ENCODE data around the gene CATSPER3. TPM values are rescaled to one million over a fixed set of nuclear protein-coding genes. Genes with fewer than 3 reads are reported as not detected.

Gene CATSPER3
- total RNA-seq, 1 experiment from 2014 or later: 0.40 TPM

GRCh38 chr5:135013947-135014570 lies 46.4 kb downstream of the CATSPER3 start:
- ChIA-PET POLR2A (ENCODE audit: unreplicated experiment) (no interaction called here), CTCF (no interaction called here)
- Histone ChIP-seq H3F3A (ENCODE audit: low read length, unreplicated experiment) (no peaks in the 10 kb centered on the region), H3K36me3 (ENCODE audit: low read depth, low read length) (no peaks in the 10 kb centered on the region), H3K27ac (ENCODE audit: low read length) (no peak overlapping the region), H3K4me3 (ENCODE audit: low read length) (no peak overlapping the region), H3K9me2 (replicated peaks; ENCODE audit: low read length) (no peaks in the 10 kb centered on the region), H3K9ac (ENCODE audit: low read length) (no peak overlapping the region), H4K20me1 (ENCODE audit: low read length) (no peaks in the 10 kb centered on the region), H3K9me3 (ENCODE audit: low read length) (no peaks in the 10 kb centered on the region), H3K27me3 (ENCODE audit: low read length) (no peaks in the 10 kb centered on the region), H3K4me2 (ENCODE audit: low read length) (no peak overlapping the region), H3K79me2 (ENCODE audit: low read length) (no peaks in the 10 kb centered on the region), H2AFZ (ENCODE audit: low read length) (no peak overlapping the region), H3K4me1 (ENCODE audit: insufficient read depth, low read length) (no peaks in the 10 kb centered on the region)
- TF ChIP-seq EZH2 (IDR thresholded peaks at IDR 0.05; ENCODE audit: low read length, unreplicated experiment) (no peak), EZH2phosphoT487 (IDR thresholded peaks at IDR 0.05; ENCODE audit: borderline replicate concordance, low read length) (no peak)
- TF ChIP-seq, protein P1, sequence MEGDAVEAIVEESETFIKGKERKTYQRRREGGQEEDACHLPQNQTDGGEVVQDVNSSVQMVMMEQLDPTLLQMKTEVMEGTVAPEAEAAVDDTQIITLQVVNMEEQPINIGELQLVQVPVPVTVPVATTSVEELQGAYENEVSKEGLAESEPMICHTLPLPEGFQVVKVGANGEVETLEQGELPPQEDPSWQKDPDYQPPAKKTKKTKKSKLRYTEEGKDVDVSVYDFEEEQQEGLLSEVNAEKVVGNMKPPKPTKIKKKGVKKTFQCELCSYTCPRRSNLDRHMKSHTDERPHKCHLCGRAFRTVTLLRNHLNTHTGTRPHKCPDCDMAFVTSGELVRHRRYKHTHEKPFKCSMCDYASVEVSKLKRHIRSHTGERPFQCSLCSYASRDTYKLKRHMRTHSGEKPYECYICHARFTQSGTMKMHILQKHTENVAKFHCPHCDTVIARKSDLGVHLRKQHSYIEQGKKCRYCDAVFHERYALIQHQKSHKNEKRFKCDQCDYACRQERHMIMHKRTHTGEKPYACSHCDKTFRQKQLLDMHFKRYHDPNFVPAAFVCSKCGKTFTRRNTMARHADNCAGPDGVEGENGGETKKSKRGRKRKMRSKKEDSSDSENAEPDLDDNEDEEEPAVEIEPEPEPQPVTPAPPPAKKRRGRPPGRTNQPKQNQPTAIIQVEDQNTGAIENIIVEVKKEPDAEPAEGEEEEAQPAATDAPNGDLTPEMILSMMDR (conservative IDR thresholded peaks at IDR 0.05; ENCODE audit: low read depth, low read length): no peak
- DNase-seq: peak; percentile 17
- BruUV-seq (replicated peaks): no TSS peak
- ATAC-seq: peak; percentile 72
- intact Hi-C loops (cut with micrococcal nuclease): no loop called here

GRCh38 chr5:135015942-135016341 lies 48.2 kb downstream of the CATSPER3 start:
- ChIA-PET CTCF (no interaction called here), POLR2A (ENCODE audit: unreplicated experiment) (no interaction called here)
- H3K36me3 ChIP-seq (ENCODE audit: low read depth, low read length): no peaks in the 10 kb centered on the region
- intact Hi-C loops (cut with micrococcal nuclease): no loop called here
- ATAC-seq: no peak
- no peaks in the 10 kb centered on the region for H3F3A ChIP-seq (ENCODE audit: low read length, unreplicated experiment)
- H3K27me3 ChIP-seq (ENCODE audit: low read length): no peaks in the 10 kb centered on the region
- H3K4me1 ChIP-seq (ENCODE audit: insufficient read depth, low read length): no peaks in the 10 kb centered on the region
- H3K27ac ChIP-seq (ENCODE audit: low read length): no peak overlapping the region
- no peaks in the 10 kb centered on the region for H4K20me1 ChIP-seq (ENCODE audit: low read length)
- H3K9ac ChIP-seq (ENCODE audit: low read length): no peak overlapping the region
- H3K4me3 ChIP-seq (ENCODE audit: low read length): no peak overlapping the region
- H3K9me3 ChIP-seq (ENCODE audit: low read length): no peaks in the 10 kb centered on the region
- no peak overlapping the region for H2AFZ ChIP-seq (ENCODE audit: low read length)
- TF ChIP-seq EZH2 (IDR thresholded peaks at IDR 0.05; ENCODE audit: low read length, unreplicated experiment): no peak
- no peak for TF ChIP-seq EZH2phosphoT487 (IDR thresholded peaks at IDR 0.05; ENCODE audit: borderline replicate concordance, low read length)
- TF ChIP-seq, protein P1 (conservative IDR thresholded peaks at IDR 0.05; ENCODE audit: low read depth, low read length): no peak
- no peak overlapping the region for H3K4me2 ChIP-seq (ENCODE audit: low read length)
- H3K9me2 ChIP-seq (replicated peaks; ENCODE audit: low read length): no peaks in the 10 kb centered on the region
- no TSS peak for BruUV-seq (replicated peaks)
- DNase-seq: no peak
- no peaks in the 10 kb centered on the region for H3K79me2 ChIP-seq (ENCODE audit: low read length)

GRCh38 chr5:135016861-135017290 lies 49.2 kb downstream of the CATSPER3 start:
- TF ChIP-seq EZH2phosphoT487 (IDR thresholded peaks at IDR 0.05; ENCODE audit: borderline replicate concordance, low read length) (no peak), EZH2 (IDR thresholded peaks at IDR 0.05; ENCODE audit: low read length, unreplicated experiment) (no peak)
- TF ChIP-seq, protein P1 (conservative IDR thresholded peaks at IDR 0.05; ENCODE audit: low read depth, low read length): no peak
- no peaks in the 10 kb centered on the region for H4K20me1 ChIP-seq (ENCODE audit: low read length)
- H3K9me2 ChIP-seq (replicated peaks; ENCODE audit: low read length): no peaks in the 10 kb centered on the region
- no peaks in the 10 kb centered on the region for H3K36me3 ChIP-seq (ENCODE audit: low read depth, low read length)
- no peak overlapping the region for H3K4me3 ChIP-seq (ENCODE audit: low read length)
- BruUV-seq (replicated peaks): no TSS peak
- intact Hi-C loops (cut with micrococcal nuclease): no loop called here
- H3K79me2 ChIP-seq (ENCODE audit: low read length): no peaks in the 10 kb centered on the region
- no peak overlapping the region for H3K9ac ChIP-seq (ENCODE audit: low read length)
- no peaks in the 10 kb centered on the region for H3K9me3 ChIP-seq (ENCODE audit: low read length)
- H3K27me3 ChIP-seq (ENCODE audit: low read length): no peaks in the 10 kb centered on the region
- no peak overlapping the region for H3K4me2 ChIP-seq (ENCODE audit: low read length)
- ChIA-PET CTCF (no interaction called here), POLR2A (ENCODE audit: unreplicated experiment) (no interaction called here)
- no peak overlapping the region for H2AFZ ChIP-seq (ENCODE audit: low read length)
- H3F3A ChIP-seq (ENCODE audit: low read length, unreplicated experiment): no peaks in the 10 kb centered on the region
- H3K4me1 ChIP-seq (ENCODE audit: insufficient read depth, low read length): no peaks in the 10 kb centered on the region
- no peak overlapping the region for H3K27ac ChIP-seq (ENCODE audit: low read length)
- no peak for ATAC-seq
- no peak for DNase-seq

Measured in PC-3 (cell line).